Transverse colon (tissue), 4 donors: Measurements from ENCODE around the gene MFRP.

Experiments used
- CTCF ChIP-seq, 5 experiments: fragments of 200-600 bp in 3 of 5; fragments of 450-650 bp in 2 of 5; sonication (generic) in 3 of 5; IDR thresholded peaks; 1 replicate in 2 of 5; 2 replicates in 3 of 5; pipeline ENCODE4 v1.5.1; 2016 to 2017; ENCODE audit warnings: antibody characterized with exemption in 5 of 5, inconsistent platforms in 3 of 5, mild to moderate bottlenecking in 2 of 5, moderate library complexity in 1 of 5
- POLR2A ChIP-seq: fragments of 450-650 bp; IDR thresholded peaks from one replicate; pipeline ENCODE4 v1.6.1; 2016; ENCODE audit warnings: antibody characterized with exemption, mild to moderate bottlenecking, moderate library complexity
- POLR2AphosphoS5 ChIP-seq, 3 donors: sonication (generic); formaldehyde crosslinking; IDR thresholded peaks; one replicate each; pipeline ENCODE4 v1.6.1; 2016; ENCODE audit warnings: antibody characterized with exemption in 3 of 3

GRCh38 chr11:119361056-119361787 is 14.7 kb upstream of the MFRP start:
- TF ChIP-seq CTCF (IDR thresholded peaks at IDR 0.05) (no peak), POLR2A (no peak), POLR2AphosphoS5 (IDR thresholded peaks at IDR 0.05) (no peak)
